GM12878 (cell line): Measurements from ENCODE around the gene PXMP2.

Experiments
- ATF3 ChIP-seq: IDR thresholded peaks from 2 replicates; pipeline ENCODE4 v1.6.1; 2011; ENCODE audit warnings: low read depth, mild to moderate bottlenecking, low read length, moderate library complexity, borderline replicate concordance; ENCODE audit errors: extremely low read depth
- BHLHE40 ChIP-seq, 2 experiments: fragments of 450-650 bp in 1 of 2; IDR thresholded peaks; 2 replicates each; pipeline ENCODE4 v1.6.1; 2011 to 2017; ENCODE audit warnings: low read depth in 2 of 2, borderline replicate concordance in 1 of 2, improper control_type of control experiment in 1 of 2, low read length in 1 of 2, mild to moderate bottlenecking in 1 of 2
- CBX5 ChIP-seq: sonication (generic); IDR thresholded peaks from 2 replicates; pipeline ENCODE4 v1.6.1; 2016; ENCODE audit warnings: low read depth, moderate library complexity, mild to moderate bottlenecking, inconsistent platforms
- CHD4 ChIP-seq: fragments of 200-600 bp; sonication (generic); IDR thresholded peaks from 2 replicates; pipeline ENCODE4 v1.6.1; 2016; ENCODE audit warnings: mild to moderate bottlenecking
- CREB1 ChIP-seq: IDR thresholded peaks from 2 replicates; pipeline ENCODE4 v1.6.1; 2012; ENCODE audit warnings: low read depth, mild to moderate bottlenecking, inconsistent platforms
- CREM ChIP-seq: IDR thresholded peaks from 2 replicates; pipeline ENCODE4 v1.6.1; 2014; ENCODE audit warnings: antibody characterized with exemption, low read depth
- CTCF ChIP-seq, 3 experiments: IDR thresholded peaks in 2 of 3; conservative IDR thresholded peaks in 1 of 3; 2 replicates each; pipeline ENCODE4 v1.5.1; 2011; ENCODE audit warnings: low read depth in 3 of 3, low read length in 3 of 3, mild to moderate bottlenecking in 3 of 3, control low read depth in 2 of 3, moderate library complexity in 2 of 3, inconsistent platforms in 1 of 3, mixed read lengths in 1 of 3; ENCODE audit not compliant: control insufficient read depth in 2 of 3, insufficient read depth in 1 of 3; ENCODE audit errors: extremely low read depth in 1 of 3
- HDAC6 ChIP-seq: fragments of 200-600 bp; sonication (generic); IDR thresholded peaks from one replicate; pipeline ENCODE4 v1.8.0; 2017; ENCODE audit warnings: antibody characterized with exemption; ENCODE audit not compliant: unreplicated experiment
- NR2C2 ChIP-seq: IDR thresholded peaks from 2 replicates; pipeline ENCODE4 v1.6.1; 2011; ENCODE audit warnings: borderline replicate concordance, low read depth; ENCODE audit not compliant: control insufficient read depth, insufficient read length
- POLR2A ChIP-seq: IDR thresholded peaks from 2 replicates; pipeline ENCODE4 v1.6.1; 2011; ENCODE audit warnings: low read depth, mild to moderate bottlenecking, low read length
- YY1 ChIP-seq: IDR thresholded peaks from 2 replicates; pipeline ENCODE4 v1.6.1; 2011; ENCODE audit warnings: low read depth, mild to moderate bottlenecking, low read length
- ZNF274 ChIP-seq: IDR thresholded peaks from one replicate; pipeline ENCODE4 v1.8.0; 2011; ENCODE audit not compliant: insufficient read length, insufficient read depth
- ZZZ3 ChIP-seq: IDR thresholded peaks from 2 replicates; pipeline ENCODE4 v1.6.1; 2011; ENCODE audit warnings: low read depth; ENCODE audit not compliant: control insufficient read depth, insufficient read length

GRCh38 chr12:132698341-132698740, 11.0 kb downstream of the PXMP2 start:
- TF ChIP-seq YY1 (no peak), CREM (no peak), CTCF (IDR thresholded peaks at IDR 0.05 in 2 of 3, conservative IDR thresholded peaks at IDR 0.05 in 1 of 3; ENCODE audit: control insufficient read depth in 2 of 3, extremely low read depth in 1 of 3, insufficient read depth in 1 of 3, low read depth in 3 of 3, low read length in 3 of 3) (no peak), HDAC6 (no peak), CBX5 (no peak), ZZZ3 (no peak), CHD4 (no peak), NR2C2 (no peak), POLR2A (no peak), BHLHE40 (IDR thresholded peaks at IDR 0.05; ENCODE audit: borderline replicate concordance in 1 of 2, low read depth in 2 of 2, low read length in 1 of 2) (no peak), CREB1 (no peak), ATF3 (no peak), ZNF274 (no peak)
